GM19328 (cell line): Measurements from ENCODE around the gene POLR3H.
"Not testable (repeated sequence)": the region's sequence is repeated elsewhere in the genome, so short reads cannot be mapped to it uniquely, and the experiment has no call there.

ENCODE experiments used
- ATAC-seq: cut with Tn5 transposase; IDR thresholded peaks from one replicate; pipeline ENCODE4 v1.9.1; 2021; ENCODE audit warnings: mild to moderate bottlenecking, moderate library complexity; ENCODE audit not compliant: unreplicated experiment

POLR3H gene

DNA sequence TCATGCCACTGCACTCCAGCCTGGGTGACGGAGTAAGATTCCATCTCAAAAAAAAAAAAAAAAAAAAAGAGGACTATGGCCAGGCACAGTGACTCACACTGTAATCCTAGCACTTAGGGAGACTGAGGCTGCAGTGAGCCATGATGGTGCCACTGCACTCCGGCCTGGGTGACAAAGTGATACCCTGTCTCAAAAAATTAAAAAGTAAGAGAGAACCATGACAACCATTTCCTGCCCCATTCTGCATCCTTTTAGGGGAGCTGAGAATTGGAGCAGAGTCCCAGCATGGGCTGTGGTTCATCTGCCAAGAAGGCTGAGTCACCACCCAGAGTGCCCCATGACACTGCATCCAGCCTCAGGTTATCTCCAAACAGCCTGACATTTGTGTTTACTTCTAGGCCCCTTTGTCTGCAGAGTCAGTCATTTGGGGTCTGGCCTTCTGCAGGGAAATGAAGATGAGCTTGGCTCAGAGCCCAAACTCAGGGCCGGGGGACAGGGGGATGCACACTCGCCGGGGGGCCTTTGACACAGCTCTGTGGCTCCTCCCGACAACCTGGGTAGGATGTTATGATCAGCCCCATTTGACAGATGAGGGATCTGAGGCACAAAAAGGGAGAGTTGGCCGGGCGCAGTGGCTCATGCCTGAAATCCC lies 21.3 kb upstream of the POLR3H start:
- no peak for ATAC-seq

DNA sequence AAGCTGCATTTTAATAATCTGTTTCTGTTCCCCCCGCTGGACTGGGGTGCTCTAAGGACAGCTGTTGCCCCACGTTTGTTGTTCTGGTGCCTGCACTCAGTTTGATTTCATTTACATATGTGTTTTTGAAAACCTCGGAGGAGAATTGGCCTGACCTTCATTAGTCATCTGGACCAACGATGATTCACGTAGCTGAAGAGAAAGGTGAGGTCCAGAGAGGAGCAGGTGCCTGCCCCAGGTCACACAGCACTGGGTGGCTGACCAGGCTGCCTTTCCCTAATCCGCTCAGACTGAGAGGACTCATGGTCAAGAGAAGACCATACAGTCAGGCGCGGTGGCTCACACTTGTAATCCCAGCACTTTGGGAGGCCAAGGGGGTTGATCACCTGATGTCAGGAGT lies 20.3 kb upstream of the POLR3H start:
- ATAC-seq = no peak

DNA sequence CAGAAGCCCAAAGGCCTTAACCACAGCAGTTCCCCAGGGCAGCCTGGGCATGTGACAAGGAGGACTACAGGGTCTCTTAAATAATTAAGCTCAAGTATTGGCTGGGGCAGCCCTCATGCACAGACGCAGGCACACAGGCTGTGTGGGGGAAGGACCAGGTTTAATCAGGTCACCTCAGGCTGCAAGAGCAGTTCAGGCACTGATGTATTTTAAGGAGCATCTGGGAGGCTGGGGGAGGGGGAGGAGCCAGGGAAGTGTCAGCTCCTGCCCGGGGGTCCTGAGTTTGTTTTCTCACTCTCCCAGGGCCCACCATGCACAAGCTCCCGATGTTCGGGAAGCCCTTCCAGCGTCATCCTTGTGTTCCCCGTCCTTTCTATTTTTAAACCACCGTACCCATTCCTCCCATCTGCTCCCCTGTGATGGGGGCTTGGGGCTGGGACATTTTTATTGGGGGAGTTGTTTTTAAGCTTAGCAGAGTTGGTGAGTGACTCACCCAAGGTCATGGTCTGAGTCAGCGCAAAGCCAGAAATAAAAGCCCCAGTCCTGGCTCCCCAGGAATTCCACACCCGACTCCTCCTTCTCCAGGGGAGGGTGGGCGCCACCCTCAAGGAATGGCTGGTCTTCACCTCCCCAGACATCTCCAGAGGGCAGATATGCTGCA lies 18.9 kb upstream of the POLR3H start:
- no peak for ATAC-seq

DNA sequence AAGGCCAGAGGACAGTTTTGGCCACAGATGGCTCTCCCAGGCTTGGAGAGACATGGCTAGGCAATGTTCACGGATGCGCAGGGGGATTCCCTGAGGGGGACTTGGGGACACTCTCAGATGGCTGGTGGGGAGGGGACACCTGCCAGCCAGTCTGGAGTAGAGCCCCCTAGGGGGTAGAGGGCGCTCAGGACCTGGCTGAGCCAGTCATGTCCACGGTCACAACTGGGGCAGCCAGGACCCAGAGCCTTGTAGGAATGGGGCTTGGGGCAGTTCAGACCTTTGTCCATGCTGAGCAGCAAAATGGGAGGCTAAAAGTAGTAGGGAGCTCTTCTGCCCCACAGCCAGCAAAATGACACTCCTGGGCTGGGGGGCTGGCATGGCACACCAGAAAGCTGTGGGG lies 18.2 kb upstream of the POLR3H start:
- ATAC-seq = no peak

DNA sequence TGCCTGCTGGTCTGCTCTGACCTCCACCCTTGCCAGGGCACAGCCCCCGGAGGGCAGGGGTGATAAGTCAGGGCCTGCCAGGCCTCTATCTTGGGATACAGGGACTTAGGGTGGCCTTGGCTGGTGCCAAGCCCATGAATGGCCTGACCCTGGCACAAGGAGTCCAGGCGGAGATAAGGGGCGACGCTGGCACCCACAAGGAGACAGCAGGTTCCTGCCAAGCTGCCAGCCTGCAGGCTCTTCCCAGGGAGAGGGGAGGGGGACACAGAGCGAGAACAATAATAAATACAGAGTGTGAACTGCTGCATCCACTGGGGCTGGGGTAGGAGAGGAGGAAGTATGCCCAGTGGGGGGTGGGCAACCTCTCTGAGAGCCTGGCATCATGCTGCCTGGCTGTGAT lies 17.5 kb upstream of the POLR3H start:
- ATAC-seq = no peak

DNA sequence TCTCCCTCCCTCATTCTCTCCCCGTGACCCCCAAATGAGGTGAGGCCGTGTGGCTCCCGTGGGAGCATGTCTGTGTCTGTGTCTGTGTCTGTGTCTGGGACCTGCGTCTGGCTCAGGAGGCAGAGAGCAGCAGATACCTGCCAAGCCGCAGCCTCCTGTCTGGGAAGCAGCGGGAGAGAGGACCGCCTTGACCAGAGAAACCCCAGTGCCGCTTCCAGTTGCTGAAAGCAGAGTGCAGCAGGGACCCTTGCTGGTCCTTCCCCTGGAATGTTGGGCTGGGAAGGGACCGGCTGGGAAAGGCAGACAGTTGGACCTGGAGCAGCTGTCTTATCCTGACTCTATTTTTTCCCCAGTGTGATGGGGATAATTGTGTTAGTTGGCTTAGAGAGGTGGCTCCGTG lies 17.1 kb upstream of the POLR3H start:
- no peak for ATAC-seq

DNA sequence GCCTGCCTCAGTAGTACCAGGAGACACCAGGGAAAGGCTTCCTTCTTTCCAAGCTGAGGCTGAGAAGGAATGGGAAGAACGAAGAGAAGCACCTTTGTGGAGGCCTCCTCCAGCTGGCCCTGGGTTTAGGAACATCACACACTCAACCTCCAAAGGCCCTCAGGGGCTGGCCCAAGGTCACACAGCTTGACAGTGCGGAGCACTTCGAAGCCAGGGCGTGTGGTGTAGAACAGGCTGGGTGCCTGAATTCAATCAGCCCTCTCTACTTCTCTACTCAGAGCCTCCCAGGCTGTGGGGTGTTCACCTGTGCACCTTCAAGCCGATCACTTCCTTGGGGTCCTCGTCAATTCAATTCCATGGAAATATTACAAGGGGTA lies 15.8 kb upstream of the POLR3H start:
- ATAC-seq = no peak

DNA sequence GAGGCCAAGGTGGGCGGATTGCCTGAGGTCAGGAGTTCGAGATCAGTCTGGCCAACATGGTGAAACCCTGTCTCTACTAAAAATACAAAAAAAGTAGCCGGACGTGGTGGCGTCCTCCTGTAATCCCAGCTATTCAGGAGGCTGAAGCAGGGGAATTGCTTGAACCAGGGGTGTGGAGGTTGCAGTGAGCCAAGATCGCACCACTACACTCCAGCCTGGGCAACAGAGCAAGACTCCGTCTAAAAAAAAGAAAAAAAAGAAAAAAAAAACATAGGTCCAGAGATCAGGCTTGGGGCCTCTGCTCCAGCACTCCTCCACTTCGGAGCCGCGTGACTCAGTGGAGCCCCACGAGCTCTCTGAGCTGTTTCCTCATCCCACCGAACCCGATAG lies 14.0 kb upstream of the POLR3H start:
- ATAC-seq = not testable (repeated sequence)

DNA sequence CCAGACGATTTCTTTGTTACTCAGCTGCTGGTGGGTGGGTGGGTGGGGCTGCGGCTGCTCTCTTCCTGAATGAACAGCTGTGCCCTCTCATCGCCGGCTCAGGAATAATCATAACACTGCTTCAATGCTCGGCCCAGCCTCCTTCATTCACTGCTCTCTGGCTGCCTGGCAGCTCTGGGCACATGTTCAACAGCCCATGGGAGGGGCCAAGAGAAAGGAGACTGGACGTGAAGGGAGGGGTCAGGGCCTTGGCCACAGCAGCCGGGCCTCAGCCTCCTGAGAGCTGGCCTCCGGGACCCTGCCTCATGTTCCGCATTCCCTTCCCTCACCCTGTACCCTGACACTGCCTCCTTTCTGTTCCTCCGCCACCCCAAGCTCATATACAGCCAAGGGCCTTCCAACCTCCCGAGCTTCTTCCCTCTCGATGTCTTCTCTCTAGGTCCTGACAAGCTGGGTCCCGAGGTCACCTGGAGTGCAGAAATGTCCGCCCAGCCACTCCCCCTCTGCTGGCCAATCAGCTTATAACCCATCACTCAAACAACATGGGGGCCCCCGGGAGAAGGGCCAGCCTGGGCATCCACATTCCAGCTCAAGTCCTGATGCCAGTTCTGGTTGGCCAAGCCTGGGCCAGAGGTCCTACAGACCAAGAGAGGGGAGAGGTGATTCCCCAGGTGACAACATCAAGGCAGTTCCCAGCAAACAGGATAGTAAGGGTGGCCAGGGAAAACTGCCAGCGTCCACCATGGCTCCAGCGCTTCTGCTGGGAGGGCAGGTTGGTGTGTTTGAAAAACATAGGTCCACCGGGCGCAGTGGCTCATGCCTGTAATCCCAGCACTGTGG lies 13.4 kb upstream of the POLR3H start:
- ATAC-seq = no peak

DNA sequence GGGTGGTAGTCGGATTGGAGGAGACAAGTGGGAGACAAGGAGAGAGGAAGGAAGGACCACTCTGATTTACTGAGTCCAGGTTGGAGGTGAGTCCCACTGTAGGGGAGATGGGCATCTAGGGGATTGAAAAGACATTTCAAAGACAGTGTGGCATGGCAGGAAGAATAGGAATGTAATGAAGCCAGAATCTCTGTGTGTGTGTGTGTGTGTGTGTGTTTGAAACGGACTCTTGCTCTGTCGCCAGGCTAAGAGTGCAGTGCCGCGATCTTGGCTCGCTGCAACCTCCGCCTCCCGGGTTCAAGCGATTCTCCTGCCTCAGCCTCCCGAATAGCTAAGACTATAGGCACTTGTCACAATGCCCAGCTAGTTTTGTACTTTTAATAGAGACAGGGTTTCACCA lies 12.3 kb upstream of the POLR3H start:
- ATAC-seq = no peak

DNA sequence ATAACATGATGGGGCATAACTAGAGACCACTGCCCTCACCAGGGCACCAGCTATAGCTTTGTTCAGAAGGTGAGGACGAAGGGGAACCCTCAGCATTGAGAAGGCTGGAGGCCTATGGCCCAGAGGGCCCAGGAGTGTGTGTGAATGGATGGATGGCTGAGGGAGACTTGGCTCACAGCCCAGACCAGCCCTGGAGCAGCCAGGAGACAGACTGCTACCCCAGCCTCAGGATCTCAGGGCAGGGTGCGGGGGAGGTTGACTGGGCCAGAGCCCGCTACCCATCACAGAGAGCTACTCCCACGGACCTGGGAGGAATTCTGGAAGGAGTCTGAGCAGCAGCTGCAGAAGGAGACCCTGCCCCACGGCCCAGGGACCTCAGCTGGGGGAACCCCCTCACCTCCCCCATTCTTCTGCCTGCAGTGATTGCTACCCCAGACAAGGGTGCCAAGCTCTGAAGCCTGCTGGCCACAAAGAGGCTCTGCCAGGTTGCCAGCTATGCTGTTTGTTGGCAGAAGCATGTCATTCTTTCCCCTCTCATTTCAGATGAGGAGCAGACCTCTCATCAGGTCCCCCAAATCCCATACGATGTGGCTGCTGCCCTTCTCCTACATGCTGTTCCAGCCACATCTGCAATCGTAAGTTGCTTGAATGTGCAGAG lies 11.2 kb upstream of the POLR3H start:
- no peak for ATAC-seq

DNA sequence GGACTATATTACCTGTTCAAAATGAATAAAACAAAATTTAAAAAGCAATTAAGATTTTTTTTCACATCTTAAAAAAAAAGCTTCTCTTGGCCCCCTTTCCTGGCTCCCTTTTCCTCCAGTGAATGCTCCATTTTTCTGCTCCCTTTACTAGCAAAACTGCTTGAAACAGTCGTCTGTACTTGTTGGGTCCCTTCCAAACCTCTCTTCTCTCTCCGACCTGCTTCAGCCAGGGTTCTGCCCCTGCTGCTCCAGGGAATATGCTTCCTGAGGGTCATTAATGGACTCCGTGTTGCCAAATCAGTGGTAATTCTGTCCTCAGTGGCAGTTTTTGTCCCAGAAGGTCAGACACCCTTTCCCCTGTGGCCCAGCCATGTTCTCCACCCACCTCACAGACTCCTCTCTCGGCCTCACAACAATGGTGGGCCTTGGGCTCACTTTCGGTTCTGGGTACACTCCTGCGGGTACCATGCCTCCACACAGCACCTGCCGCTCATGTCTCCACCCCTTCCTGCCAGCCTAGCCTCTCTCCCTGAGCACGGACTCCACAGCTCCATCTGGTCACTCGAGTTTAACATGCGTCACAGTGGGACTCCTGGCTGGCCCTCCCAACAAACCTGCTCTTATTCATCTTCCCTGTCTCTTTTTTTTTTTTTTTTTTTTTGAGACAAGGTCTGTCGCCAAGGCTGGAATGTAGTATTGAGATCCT lies 7.8 kb upstream of the POLR3H start:
- ATAC-seq = no peak

DNA sequence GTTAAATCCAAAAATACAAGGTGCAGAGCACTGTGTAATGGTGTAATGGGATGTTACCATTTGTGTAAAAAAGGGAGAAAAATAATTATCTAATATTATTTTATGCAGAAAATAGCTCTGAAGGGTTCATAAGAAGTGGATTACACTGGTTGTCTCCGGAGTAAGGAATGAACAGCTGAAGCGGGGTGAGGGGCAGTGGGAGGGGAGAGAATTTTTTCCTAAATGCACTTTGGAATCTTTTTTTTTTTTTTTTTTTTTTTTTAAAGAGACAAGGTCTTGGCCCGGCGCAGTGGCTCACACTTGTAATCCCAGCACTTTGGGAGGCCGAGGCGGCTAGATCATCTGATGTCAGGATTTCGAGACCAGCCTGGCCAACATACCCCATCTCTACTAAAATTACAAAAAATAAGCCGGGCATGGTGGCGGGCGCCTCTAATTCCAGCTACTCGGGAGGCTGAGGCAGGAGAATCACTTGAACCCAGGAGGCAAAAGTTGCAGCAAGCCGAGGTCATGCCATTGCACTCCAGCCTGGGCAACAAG lies 6.8 kb upstream of the POLR3H start:
- no peak for ATAC-seq

DNA sequence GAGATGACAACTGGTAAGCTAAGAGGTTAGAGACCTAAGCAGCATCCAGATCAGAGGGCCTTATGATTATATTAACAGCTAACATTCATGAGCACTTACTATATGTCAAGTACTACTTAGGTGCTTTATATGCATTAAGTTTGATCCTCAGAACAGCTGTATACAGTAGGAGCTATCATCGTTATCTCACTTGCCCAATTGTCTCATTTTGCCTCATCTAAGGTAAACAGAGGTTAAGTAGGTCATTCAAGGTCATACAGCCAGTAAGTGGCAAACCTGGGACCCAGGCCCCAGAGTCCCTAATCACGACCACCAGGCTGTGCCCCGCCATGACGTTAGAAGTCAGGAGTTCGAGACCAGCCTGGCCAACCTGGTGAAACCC lies 4.6 kb upstream of the POLR3H start:
- no peak for ATAC-seq

DNA sequence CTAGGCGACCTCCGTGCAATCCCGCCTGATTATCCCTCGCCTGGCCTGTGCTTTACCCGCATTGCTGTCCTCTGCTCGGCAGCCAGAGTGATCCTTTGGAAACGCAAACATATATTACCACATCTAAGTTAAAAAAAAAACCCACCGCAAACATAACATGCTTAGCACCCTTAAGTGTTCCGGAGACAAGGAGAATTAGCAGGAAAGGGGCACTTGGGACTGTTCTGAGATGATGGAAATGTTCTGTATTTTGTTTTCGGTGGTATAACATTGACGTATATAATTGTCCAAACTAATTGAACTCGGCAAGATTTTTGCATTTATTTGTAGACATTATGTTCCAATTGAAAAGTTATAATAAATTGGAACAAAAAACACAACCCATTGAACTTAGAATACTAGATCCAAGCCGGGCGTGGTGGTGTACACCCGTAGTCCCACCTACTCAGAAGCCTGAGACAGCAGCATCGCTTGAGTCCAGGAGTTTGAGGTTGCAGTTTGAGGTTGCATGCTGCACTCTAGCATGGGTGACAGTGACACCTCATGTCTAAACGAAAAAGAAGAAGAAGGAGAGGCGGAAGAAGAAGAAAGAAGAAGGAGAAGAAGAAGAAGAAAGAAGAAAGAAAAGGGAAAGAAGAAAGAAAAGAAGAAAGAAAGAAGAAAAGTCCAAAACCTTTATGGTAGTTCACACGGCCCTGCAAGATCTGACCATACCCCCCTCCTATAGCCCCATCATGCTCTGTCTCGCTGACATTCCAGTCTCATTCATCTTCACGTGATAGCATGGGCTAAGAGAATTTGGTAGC lies 604 bp upstream of the POLR3H start:
- no peak for ATAC-seq

DNA sequence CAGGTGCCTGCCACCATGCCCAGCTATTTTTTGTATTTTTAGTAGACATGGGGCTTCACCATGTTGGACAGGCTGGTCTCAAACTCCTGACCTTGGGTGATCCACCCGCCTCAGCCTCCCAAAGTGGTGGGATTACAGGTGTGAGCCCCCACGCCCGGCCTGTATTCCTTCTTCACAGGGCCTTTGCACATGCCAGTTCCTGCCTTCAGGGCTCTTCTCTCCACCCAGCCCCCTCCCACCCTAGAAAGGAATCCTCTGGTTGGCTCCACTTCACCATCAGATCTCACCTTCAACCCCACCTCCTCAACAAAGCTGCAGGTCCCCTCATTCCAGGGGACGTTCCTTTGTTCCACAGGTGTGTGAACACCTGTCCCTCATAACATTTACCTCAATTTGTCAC lies 2.0 kb downstream of the POLR3H start:
- no peak for ATAC-seq

DNA sequence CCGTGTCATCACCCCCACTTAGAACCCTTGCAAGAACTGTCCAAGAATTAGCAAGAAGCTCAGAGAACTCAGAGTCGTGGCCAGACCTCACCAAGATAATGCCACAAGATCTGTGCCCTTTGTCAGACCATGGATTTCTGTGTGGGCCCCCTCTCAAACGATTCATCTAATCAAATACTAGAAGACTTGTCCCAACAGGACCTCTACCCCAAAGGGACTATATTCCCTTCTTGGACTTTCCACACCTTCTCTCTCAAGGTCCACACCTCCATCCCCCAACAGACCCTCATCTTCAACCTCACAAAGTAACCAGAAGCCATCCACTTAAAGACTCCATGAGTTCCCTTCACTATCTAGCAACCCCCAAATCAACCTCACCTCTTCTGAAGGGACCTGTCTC lies 2.8 kb downstream of the POLR3H start:
- no peak for ATAC-seq

DNA sequence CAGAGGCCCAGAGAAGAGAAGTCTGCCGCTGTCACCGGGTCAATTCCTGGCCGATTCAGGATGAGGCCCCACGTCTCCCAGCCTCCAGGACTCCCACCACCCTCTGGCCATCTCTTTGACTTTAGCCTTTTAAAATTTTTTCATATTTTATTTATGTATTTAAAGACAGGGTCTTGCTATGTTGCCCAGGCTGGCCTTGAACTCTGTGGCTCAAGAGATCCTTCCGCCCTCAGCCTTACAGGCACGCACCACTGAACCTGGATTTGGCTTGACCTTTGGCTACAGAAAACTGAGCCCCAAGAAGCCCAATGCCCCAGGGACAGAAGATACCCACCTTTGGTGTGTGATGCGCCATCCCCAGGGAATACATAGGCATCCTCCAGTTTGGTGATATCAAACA lies 3.9 kb downstream of the POLR3H start:
- ATAC-seq = no peak

DNA sequence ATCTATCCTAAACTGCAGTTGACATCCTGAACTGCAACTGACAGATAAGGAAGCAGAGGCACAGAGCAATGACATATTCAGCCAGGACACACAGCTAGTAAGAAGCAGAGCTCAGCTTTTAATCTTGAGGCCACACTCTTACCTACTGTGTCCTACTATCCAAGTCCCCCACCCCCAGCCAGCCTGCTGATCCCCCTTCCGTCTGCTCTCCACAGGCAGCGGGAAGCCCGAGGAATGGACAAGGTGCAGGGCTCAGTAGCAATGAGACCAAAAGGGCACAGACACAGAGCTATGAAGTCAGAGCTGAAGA lies 4.3 kb downstream of the POLR3H start:
- no peak for ATAC-seq
